Endothelial cell of umbilical vein (primary cell): ENCODE results near the gene GNMT. TPM values are rescaled to one million over a fixed set of nuclear protein-coding genes. Genes with fewer than 3 reads are reported as not detected.

ENCODE experiments used
- BruUV-seq: library from RNA; stranded (reverse); fragments of 400-500 nt; replicated peaks from 2 replicates; lab custom pipeline; 2021; lab: Mats Ljungman, UMichigan
- CTCF ChIA-PET: fragments of 300-600, 350-600 bp; sonication (Branson Sonifier 250); formaldehyde crosslinking; loops from one replicate; lab custom pipeline; 2021; ENCODE audit warnings: antibody characterized with exemption, inconsistent platforms; lab: Charles Lee
- POLR2A ChIA-PET: fragments of 300-600, 350-600 bp; sonication (Branson Sonifier 250); formaldehyde crosslinking; loops from one replicate; lab custom pipeline; 2021; ENCODE audit warnings: antibody characterized with exemption, inconsistent platforms; lab: Charles Lee
- DNase-seq: peaks from one replicate; pipeline ENCODE4 v3.0.0-alpha.2; 2011; ENCODE audit warnings: low read depth, low spot score
- FAIRE-seq: peaks from 2 replicates; lab custom pipeline; 2011; peaks lifted over from hg19 to GRCh38; lab: Jason Lieb, UNC
- H2AFZ ChIP-seq: 2 replicates; pipeline ENCODE4 v1.6.0; 2012; ENCODE audit warnings: low read depth, low read length, control low read depth, inconsistent platforms
- H3K27ac ChIP-seq: 2 replicates; pipeline ENCODE4 v1.5.1; 2011; ENCODE audit warnings: low read depth, mild to moderate bottlenecking, control low read depth, low read length, moderate library complexity; ENCODE audit not compliant: insufficient read depth
- H3K27me3 ChIP-seq, 2 experiments: 2 replicates each; pipeline versions ENCODE4 v1.6.0 to v1.6.1; 2011; ENCODE audit warnings: low read length in 2 of 2, mixed read lengths in 1 of 2; ENCODE audit not compliant: control insufficient read depth in 2 of 2, insufficient read depth in 2 of 2
- H3K36me3 ChIP-seq, 2 experiments: 2 replicates in 1 of 2; 3 replicates in 1 of 2; pipeline ENCODE4 v1.5.1; 2011; ENCODE audit warnings: low read length in 2 of 2, mild to moderate bottlenecking in 1 of 2, moderate library complexity in 1 of 2; ENCODE audit not compliant: control insufficient read depth in 2 of 2, insufficient read depth in 2 of 2; ENCODE audit errors: extremely low read depth in 1 of 2
- H3K4me1 ChIP-seq: 3 replicates; pipeline ENCODE4 v1.5.1; 2011; ENCODE audit warnings: mild to moderate bottlenecking, low read length; ENCODE audit not compliant: control insufficient read depth, insufficient read depth; ENCODE audit errors: extremely low read depth
- H3K4me2 ChIP-seq: 2 replicates; pipeline ENCODE4 v1.6.1; 2011; ENCODE audit warnings: low read length, control low read depth, mixed read lengths; ENCODE audit not compliant: insufficient read depth
- H3K4me3 ChIP-seq, 3 experiments: fragments of 200-600 bp in 1 of 3; sonication (generic), shearing (Covaris generic) in 1 of 3; replicated peaks in 1 of 3; 2 replicates each; pipeline ENCODE4 v1.5.1; 2011 to 2016; ENCODE audit warnings: control low read depth in 3 of 3, low read length in 3 of 3, mild to moderate bottlenecking in 2 of 3, inconsistent platforms in 1 of 3, low read depth in 1 of 3, moderate library complexity in 1 of 3; ENCODE audit not compliant: insufficient read depth in 1 of 3
- H3K79me2 ChIP-seq: 2 replicates; pipeline ENCODE4 v1.6.0; 2012; ENCODE audit warnings: low read length, inconsistent platforms; ENCODE audit not compliant: control insufficient read depth, insufficient read depth
- H3K9ac ChIP-seq: replicated peaks from 2 replicates; pipeline ENCODE3; 2011; ENCODE audit warnings: low read length, control low read depth; ENCODE audit not compliant: insufficient read depth; ENCODE audit errors: extremely low read depth
- H3K9me1 ChIP-seq: replicated peaks from 3 replicates; pipeline ENCODE4 v1.6.0; 2011; ENCODE audit warnings: mild to moderate bottlenecking, low read length; ENCODE audit not compliant: control insufficient read depth, insufficient read depth; ENCODE audit errors: extremely low read depth
- H3K9me3 ChIP-seq: replicated peaks from 2 replicates; pipeline ENCODE4 v1.5.1; 2012; ENCODE audit warnings: low read length, inconsistent platforms; ENCODE audit not compliant: control insufficient read depth, insufficient read depth
- H4K20me1 ChIP-seq: replicated peaks from 2 replicates; pipeline ENCODE3; 2011; ENCODE audit warnings: mild to moderate bottlenecking, low read length; ENCODE audit not compliant: control insufficient read depth, insufficient read depth; ENCODE audit errors: extremely low read depth
- EZH2 ChIP-seq: IDR thresholded peaks from 2 replicates; pipeline ENCODE4 v1.6.1; 2012; ENCODE audit warnings: borderline replicate concordance, low read depth, mild to moderate bottlenecking, moderate library complexity, low read length, inconsistent platforms; ENCODE audit not compliant: severe bottlenecking
- FOS ChIP-seq: IDR thresholded peaks from 2 replicates; pipeline ENCODE4 v1.6.1; 2011; ENCODE audit warnings: mild to moderate bottlenecking, low read length, moderate library complexity, borderline replicate concordance; ENCODE audit not compliant: insufficient read depth
- GATA2 ChIP-seq: IDR thresholded peaks from 2 replicates; pipeline ENCODE4 v1.7.0; 2011; ENCODE audit warnings: low read depth, mild to moderate bottlenecking, moderate library complexity, mixed read lengths, low read length; ENCODE audit not compliant: insufficient read length, insufficient read depth
- JUN ChIP-seq: IDR thresholded peaks from 2 replicates; pipeline ENCODE4 v1.6.1; 2011; ENCODE audit warnings: borderline replicate concordance, low read depth; ENCODE audit not compliant: insufficient read length, insufficient read depth
- MYC ChIP-seq: IDR thresholded peaks from one replicate; pipeline ENCODE4 v1.6.1; 2011; ENCODE audit warnings: mild to moderate bottlenecking, low read depth, low read length
- POLR2A ChIP-seq: IDR thresholded peaks from 2 replicates; pipeline ENCODE4 v1.6.1; 2012; ENCODE audit warnings: low read depth, mild to moderate bottlenecking, control low read depth, low read length
- POLR2AphosphoS5 ChIP-seq: IDR thresholded peaks from 2 replicates; pipeline ENCODE4 v1.6.1; 2012; ENCODE audit warnings: low read depth, mild to moderate bottlenecking, control low read depth, low read length, moderate library complexity; ENCODE audit not compliant: insufficient read depth
- dilution Hi-C: fragments of 300-500 bp; cut with MboI; formaldehyde crosslinking; loops from one replicate; pipeline ENCODE4 v1.15.0; 2019; ENCODE audit warnings: low sequenced_read_pairs; ENCODE audit not compliant: extremely low pct_ligation_motif_present
- intact Hi-C: fragments of 100-400 bp; cut with micrococcal nuclease; formaldehyde crosslinking; loops from one replicate; pipeline ENCODE4 v1.10.0; 2022
- polyA plus RNA-seq, 4 experiments: library from polyadenylated mRNA; depleted of rRNA in 3 of 4; stranded (reverse) in 3 of 4; unstranded in 1 of 4; fragments of >200 nt; gene quantifications; 2 replicates each; pipeline versions ENCODE4 v1.2.1 to v1.2.3, GENCODE V29; 2011 to 2012; ENCODE audit warnings: missing spikeins in 1 of 4
- total RNA-seq: library from RNA; stranded (reverse); gene quantifications from 2 replicates; pipeline ENCODE4 v1.2.3, GENCODE V29; 2021
- TF ChIP-seq, protein P1 (sequence below): IDR thresholded peaks from 2 replicates; pipeline ENCODE4 v1.6.1; 2011; ENCODE audit not compliant: insufficient read depth, insufficient read length
- TF ChIP-seq, protein P2 (sequence below), 2 donors: IDR thresholded peaks; 1 replicate in 1 of 2; 2 replicates in 1 of 2; pipeline ENCODE4 v1.5.1; 2011; ENCODE audit warnings: low read length in 2 of 2, mild to moderate bottlenecking in 2 of 2, moderate library complexity in 2 of 2, control low read depth in 1 of 2, inconsistent platforms in 1 of 2, low read depth in 1 of 2; ENCODE audit not compliant: insufficient read depth in 1 of 2; ENCODE audit errors: extremely low read depth in 1 of 2

The GNMT gene
- total and polyA plus RNA-seq, 2 donors (not counting 3 experiments of a cell fraction or from before 2014, with no cell fraction given) = 0.41 to 1.2 TPM

GRCh38 chr6:42979523-42980177 is 19.1 kb downstream of the GNMT start:
- ChIA-PET POLR2A (interaction anchor here (1.4 kb wide), 1 partner anchor 34 kb away, joined by 6 read pairs; the partner anchor contains the start of genes KLHDC3 and MEA1), CTCF (interaction anchor here (0.8 to 2.0 kb wide), 7 partner anchors 12 to 164 kb away, joined by 3 to 12 read pairs (median 5); partner anchors contain the start of genes CNPY3, CUL7, KLC4 and KLHDC3)
- Histone ChIP-seq H2AFZ (peak overlapping the region; percentile 93), H3K9me3 (no peaks in the 10 kb centered on the region), H3K4me2 (peak overlapping the region; percentile 87), H3K79me2 (peaks cover 12% of the 10 kb centered on the region), H3K4me3 (peak overlapping the region; percentile 16 to 74 (median 72)), H3K9ac (peak overlapping the region; percentile 66), H3K27me3 (no peaks in the 10 kb centered on the region), H4K20me1 (no peaks in the 10 kb centered on the region), H3K27ac (peak overlapping the region; percentile 27), H3K9me1 (no peaks in the 10 kb centered on the region), H3K4me1 (peaks cover 28% of the 10 kb centered on the region), H3K36me3 (no peaks in the 10 kb centered on the region)
- intact Hi-C loops (loop anchor here (1.0 to 5.0 kb wide), 4 partner anchors 19 to 77 kb away; partner anchors contain the start of genes CNPY3, GNMT and KLHDC3), dilution Hi-C loops (no loop called here)
- no TSS peak for BruUV-seq
- TF ChIP-seq JUN (no peak), EZH2 (no peak), POLR2AphosphoS5 (no peak), GATA2 (no peak), FOS (no peak), MYC (no peak), POLR2A (no peak)
- TF ChIP-seq, protein P1, sequence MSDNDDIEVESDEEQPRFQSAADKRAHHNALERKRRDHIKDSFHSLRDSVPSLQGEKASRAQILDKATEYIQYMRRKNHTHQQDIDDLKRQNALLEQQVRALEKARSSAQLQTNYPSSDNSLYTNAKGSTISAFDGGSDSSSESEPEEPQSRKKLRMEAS = no peak
- TF ChIP-seq, protein P2, sequence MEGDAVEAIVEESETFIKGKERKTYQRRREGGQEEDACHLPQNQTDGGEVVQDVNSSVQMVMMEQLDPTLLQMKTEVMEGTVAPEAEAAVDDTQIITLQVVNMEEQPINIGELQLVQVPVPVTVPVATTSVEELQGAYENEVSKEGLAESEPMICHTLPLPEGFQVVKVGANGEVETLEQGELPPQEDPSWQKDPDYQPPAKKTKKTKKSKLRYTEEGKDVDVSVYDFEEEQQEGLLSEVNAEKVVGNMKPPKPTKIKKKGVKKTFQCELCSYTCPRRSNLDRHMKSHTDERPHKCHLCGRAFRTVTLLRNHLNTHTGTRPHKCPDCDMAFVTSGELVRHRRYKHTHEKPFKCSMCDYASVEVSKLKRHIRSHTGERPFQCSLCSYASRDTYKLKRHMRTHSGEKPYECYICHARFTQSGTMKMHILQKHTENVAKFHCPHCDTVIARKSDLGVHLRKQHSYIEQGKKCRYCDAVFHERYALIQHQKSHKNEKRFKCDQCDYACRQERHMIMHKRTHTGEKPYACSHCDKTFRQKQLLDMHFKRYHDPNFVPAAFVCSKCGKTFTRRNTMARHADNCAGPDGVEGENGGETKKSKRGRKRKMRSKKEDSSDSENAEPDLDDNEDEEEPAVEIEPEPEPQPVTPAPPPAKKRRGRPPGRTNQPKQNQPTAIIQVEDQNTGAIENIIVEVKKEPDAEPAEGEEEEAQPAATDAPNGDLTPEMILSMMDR (IDR thresholded peaks at IDR 0.05; ENCODE audit: extremely low read depth in 1 of 2, insufficient read depth in 1 of 2, low read depth in 1 of 2, low read length in 2 of 2) = no peak
- DNase-seq (no peak), FAIRE-seq (no peak)
